ENCODE data around the gene MTHFD2L.

Gene MTHFD2L

GRCh38 chr4:74237425-74237966, 79.6 kb downstream of the MTHFD2L start:
- H3K4me3 ChIP-seq (ENCODE audit: low read length): no peak overlapping the region
- TF ChIP-seq, protein P1, sequence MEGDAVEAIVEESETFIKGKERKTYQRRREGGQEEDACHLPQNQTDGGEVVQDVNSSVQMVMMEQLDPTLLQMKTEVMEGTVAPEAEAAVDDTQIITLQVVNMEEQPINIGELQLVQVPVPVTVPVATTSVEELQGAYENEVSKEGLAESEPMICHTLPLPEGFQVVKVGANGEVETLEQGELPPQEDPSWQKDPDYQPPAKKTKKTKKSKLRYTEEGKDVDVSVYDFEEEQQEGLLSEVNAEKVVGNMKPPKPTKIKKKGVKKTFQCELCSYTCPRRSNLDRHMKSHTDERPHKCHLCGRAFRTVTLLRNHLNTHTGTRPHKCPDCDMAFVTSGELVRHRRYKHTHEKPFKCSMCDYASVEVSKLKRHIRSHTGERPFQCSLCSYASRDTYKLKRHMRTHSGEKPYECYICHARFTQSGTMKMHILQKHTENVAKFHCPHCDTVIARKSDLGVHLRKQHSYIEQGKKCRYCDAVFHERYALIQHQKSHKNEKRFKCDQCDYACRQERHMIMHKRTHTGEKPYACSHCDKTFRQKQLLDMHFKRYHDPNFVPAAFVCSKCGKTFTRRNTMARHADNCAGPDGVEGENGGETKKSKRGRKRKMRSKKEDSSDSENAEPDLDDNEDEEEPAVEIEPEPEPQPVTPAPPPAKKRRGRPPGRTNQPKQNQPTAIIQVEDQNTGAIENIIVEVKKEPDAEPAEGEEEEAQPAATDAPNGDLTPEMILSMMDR (IDR thresholded peaks at IDR 0.05; ENCODE audit: insufficient read depth, low read depth, low read length, missing control alignments): no peak
- DNase-seq (ENCODE audit: low read depth): peak; percentile 61

- TF ChIP-seq, protein P1 (IDR thresholded peaks at IDR 0.05; ENCODE audit: insufficient read depth, low read depth, low read length, missing control alignments): no peak
- no peak overlapping the region for H3K4me3 ChIP-seq (ENCODE audit: low read length)
- DNase-seq (ENCODE audit: low read depth): no peak
Observed at GRCh38 chr4:74244049-74244448, 86.1 kb downstream of the MTHFD2L start.

DNA sequence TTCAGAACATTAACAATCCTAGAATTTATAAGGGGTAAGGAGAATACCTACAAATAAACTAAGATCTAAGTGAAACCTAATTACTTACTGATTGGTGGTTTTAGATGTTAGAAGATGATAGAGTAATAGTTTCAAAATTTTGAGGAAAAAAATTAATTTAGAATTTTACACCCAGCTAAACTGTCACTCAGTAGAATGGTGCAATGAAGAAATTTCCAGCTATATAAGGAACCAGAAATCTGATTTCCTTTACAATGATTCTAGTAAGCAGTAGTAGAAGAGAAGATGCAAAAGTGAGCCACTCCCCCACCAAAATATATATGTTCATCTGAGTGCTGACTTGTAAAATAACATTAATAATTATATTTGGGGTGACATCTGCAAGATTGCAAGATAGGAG, 95.0 kb downstream of the MTHFD2L start:
- H3K4me3 ChIP-seq (ENCODE audit: low read length): no peak overlapping the region
- TF ChIP-seq, protein P1 (IDR thresholded peaks at IDR 0.05; ENCODE audit: insufficient read depth, low read depth, low read length, missing control alignments): no peak
- no peak for DNase-seq (ENCODE audit: low read depth)

GRCh38 chr4:74254386-74254785, 96.5 kb downstream of the MTHFD2L start:
- DNase-seq (ENCODE audit: low read depth): no peak
- H3K4me3 ChIP-seq (ENCODE audit: low read length): no peak overlapping the region
- TF ChIP-seq, protein P1 (IDR thresholded peaks at IDR 0.05; ENCODE audit: insufficient read depth, low read depth, low read length, missing control alignments): no peak

DNA sequence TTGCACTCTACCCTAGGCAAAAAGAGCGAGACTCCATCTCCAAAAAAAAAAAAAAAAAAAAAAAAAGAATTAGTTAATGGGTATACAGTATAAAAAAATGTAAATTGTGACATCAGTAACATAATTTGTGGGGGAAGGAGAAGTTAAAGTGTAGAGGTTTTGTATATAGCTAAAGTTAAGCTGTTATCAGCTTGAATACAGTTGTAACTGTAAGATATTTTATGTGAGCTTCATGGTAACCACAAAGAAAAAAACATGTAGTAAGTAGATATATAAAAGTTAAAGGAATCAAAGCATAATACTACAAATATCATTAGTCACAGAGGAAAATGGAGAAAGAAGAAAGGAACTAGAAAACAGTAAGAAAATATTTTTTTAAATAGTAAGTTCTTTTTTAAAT, 97.2 kb downstream of the MTHFD2L start:
- TF ChIP-seq, protein P1 (IDR thresholded peaks at IDR 0.05; ENCODE audit: insufficient read depth, low read depth, low read length, missing control alignments): no peak
- H3K4me3 ChIP-seq (ENCODE audit: low read length): no peak overlapping the region
- no peak for DNase-seq (ENCODE audit: low read depth)

GRCh38 chr4:74258963-74259362, 101.0 kb downstream of the MTHFD2L start:
- DNase-seq (ENCODE audit: low read depth): no peak
- TF ChIP-seq, protein P1 (IDR thresholded peaks at IDR 0.05; ENCODE audit: insufficient read depth, low read depth, low read length, missing control alignments): no peak
- no peak overlapping the region for H3K4me3 ChIP-seq (ENCODE audit: low read length)

DNA sequence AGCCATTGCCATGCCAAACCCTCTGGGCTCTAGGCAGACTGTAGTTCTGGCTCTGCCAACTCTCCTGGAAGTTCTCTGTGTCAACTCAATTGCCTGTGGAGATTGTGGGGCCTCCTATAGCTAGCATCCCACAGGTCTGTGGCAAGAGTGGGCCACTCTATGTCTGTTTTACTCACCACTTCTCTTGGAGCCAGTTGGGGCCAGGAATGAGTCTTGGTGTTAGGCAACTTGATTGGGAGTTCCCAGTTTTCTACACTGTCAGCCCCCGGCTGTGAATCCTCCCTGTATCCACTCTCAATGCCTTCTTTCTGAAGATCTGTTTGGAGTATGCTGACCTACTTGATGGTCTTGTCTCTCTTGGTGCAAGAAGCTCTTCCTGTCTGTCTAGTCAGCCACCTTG, 102.1 kb downstream of the MTHFD2L start:
- H3K4me3 ChIP-seq (ENCODE audit: low read length): no peak overlapping the region
- DNase-seq (ENCODE audit: low read depth): no peak
- TF ChIP-seq, protein P1 (IDR thresholded peaks at IDR 0.05; ENCODE audit: insufficient read depth, low read depth, low read length, missing control alignments): no peak
